Hematopoietic multipotent progenitor cell treated with erythropoietin and hydrocortisone succinate and interleukin-3 and kit ligand, for 4 days (in vitro differentiated cells): ENCODE measurements around the gene FAM50A.
A peak's percentile ranks its signal among the peaks of the same experiment; 100 is the strongest.

Experiments used
- DNase-seq: peaks from one replicate; pipeline ENCODE4 v3.0.0-alpha.2; 2015

Gene FAM50A

GRCh38 chrX:154466907-154467306, 23.0 kb downstream of the FAM50A start:
- DNase-seq, result no peak

- DNase-seq, result no peak
Observed at GRCh38 chrX:154467556-154467955, 23.6 kb downstream of the FAM50A start.

GRCh38 chrX:154468217-154468616, 24.3 kb downstream of the FAM50A start:
- DNase-seq, result no peak

GRCh38 chrX:154469114-154469513, 25.2 kb downstream of the FAM50A start:
- DNase-seq, result no peak

- no peak for DNase-seq
Observed at GRCh38 chrX:154469880-154470279, 25.9 kb downstream of the FAM50A start.

GRCh38 chrX:154470434-154470833, 26.5 kb downstream of the FAM50A start:
- no peak for DNase-seq

- no peak for DNase-seq
Observed at GRCh38 chrX:154470914-154471568, 27.1 kb downstream of the FAM50A start.

GRCh38 chrX:154471839-154472684, 28.1 kb downstream of the FAM50A start:
- no peak for DNase-seq

GRCh38 chrX:154472685-154473632, 29.0 kb downstream of the FAM50A start:
- DNase-seq, result peak; percentile 64

GRCh38 chrX:154473683-154474082, 29.7 kb downstream of the FAM50A start:
- DNase-seq, result no peak

GRCh38 chrX:154476821-154477220, 32.9 kb downstream of the FAM50A start:
- DNase-seq, result no peak

- DNase-seq, result no peak
Observed at GRCh38 chrX:154477891-154478477, 34.0 kb downstream of the FAM50A start.

- DNase-seq, result peak; percentile 95
Observed at GRCh38 chrX:154478728-154479622, 35.0 kb downstream of the FAM50A start, which contains the start of gene LAGE3. Gene LAGE3, minus strand, starts transcription at chrX:154479281. Its CDS starts 366 bp downstream, at chrX:154478915.

GRCh38 chrX:154481195-154481594, 37.3 kb downstream of the FAM50A start:
- DNase-seq, result no peak

GRCh38 chrX:154481911-154482601, 38.1 kb downstream of the FAM50A start:
- no peak for DNase-seq

- DNase-seq, result no peak
Observed at GRCh38 chrX:154482786-154483185, 38.8 kb downstream of the FAM50A start.

GRCh38 chrX:154483325-154483724, 39.4 kb downstream of the FAM50A start:
- no peak for DNase-seq

GRCh38 chrX:154484255-154485149, 40.6 kb downstream of the FAM50A start:
- peak; percentile 72 for DNase-seq

- no peak for DNase-seq
Observed at GRCh38 chrX:154485150-154486051, 41.5 kb downstream of the FAM50A start.
